ENCODE data around the gene SLC29A1.
A peak's percentile ranks its signal among the peaks of the same experiment; 100 is the strongest.

SLC29A1 gene

DNA sequence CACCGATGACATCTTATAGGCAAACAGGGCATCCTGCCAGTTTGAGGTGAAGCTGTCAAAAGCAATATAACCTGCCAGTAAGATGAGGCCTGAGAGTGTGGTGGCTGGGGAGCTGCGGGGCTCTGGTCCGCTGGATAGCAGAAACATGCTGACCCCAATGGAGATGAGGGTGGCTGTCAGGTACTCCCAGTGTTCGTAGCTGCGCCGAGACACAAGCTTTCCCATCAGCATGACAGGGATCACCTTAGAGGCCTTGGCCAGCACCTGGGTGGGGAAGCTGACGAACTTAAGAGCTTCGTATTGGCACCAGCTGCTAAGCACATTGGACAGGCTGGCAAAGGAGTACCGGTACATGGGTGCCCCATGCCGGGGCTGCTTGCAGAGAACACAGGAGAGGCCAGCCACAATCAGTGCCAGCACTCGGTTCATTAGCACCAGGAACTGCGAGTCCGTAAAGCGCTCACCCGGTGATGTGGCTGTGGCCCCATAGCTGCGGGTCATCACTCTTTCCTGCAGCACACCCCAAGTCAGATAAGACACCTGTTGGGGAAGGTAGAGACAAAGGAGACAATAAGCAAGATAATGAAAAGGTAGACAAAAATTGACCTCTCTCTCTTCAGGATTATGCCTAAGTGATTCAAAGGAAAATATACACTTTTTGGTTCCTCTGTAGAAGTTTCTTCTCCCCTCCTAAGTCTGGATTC lies 31.9 kb downstream of the SLC29A1 start:
- TF ChIP-seq, protein P1, sequence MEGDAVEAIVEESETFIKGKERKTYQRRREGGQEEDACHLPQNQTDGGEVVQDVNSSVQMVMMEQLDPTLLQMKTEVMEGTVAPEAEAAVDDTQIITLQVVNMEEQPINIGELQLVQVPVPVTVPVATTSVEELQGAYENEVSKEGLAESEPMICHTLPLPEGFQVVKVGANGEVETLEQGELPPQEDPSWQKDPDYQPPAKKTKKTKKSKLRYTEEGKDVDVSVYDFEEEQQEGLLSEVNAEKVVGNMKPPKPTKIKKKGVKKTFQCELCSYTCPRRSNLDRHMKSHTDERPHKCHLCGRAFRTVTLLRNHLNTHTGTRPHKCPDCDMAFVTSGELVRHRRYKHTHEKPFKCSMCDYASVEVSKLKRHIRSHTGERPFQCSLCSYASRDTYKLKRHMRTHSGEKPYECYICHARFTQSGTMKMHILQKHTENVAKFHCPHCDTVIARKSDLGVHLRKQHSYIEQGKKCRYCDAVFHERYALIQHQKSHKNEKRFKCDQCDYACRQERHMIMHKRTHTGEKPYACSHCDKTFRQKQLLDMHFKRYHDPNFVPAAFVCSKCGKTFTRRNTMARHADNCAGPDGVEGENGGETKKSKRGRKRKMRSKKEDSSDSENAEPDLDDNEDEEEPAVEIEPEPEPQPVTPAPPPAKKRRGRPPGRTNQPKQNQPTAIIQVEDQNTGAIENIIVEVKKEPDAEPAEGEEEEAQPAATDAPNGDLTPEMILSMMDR (IDR thresholded peaks at IDR 0.05; ENCODE audit: poor library complexity, severe bottlenecking) = no peak
- Histone ChIP-seq H3K4me1 (ENCODE audit: insufficient read depth, poor library complexity, severe bottlenecking) (peaks cover 7% of the 10 kb centered on the region), H3K4me3 (ENCODE audit: severe bottlenecking) (peak overlapping the region; percentile 80), H3K27me3 (ENCODE audit: insufficient read depth, poor library complexity, severe bottlenecking) (no peaks in the 10 kb centered on the region), H3K36me3 (ENCODE audit: low read depth) (peaks cover 59% of the 10 kb centered on the region), H3K27ac (ENCODE audit: poor library complexity, severe bottlenecking) (peak overlapping the region; percentile 81), H3K9me3 (ENCODE audit: severe bottlenecking) (no peaks in the 10 kb centered on the region)
- ATAC-seq (ENCODE audit: low read depth) (peak; percentile 11), DNase-seq (ENCODE audit: low spot score) (no peak)

DNA sequence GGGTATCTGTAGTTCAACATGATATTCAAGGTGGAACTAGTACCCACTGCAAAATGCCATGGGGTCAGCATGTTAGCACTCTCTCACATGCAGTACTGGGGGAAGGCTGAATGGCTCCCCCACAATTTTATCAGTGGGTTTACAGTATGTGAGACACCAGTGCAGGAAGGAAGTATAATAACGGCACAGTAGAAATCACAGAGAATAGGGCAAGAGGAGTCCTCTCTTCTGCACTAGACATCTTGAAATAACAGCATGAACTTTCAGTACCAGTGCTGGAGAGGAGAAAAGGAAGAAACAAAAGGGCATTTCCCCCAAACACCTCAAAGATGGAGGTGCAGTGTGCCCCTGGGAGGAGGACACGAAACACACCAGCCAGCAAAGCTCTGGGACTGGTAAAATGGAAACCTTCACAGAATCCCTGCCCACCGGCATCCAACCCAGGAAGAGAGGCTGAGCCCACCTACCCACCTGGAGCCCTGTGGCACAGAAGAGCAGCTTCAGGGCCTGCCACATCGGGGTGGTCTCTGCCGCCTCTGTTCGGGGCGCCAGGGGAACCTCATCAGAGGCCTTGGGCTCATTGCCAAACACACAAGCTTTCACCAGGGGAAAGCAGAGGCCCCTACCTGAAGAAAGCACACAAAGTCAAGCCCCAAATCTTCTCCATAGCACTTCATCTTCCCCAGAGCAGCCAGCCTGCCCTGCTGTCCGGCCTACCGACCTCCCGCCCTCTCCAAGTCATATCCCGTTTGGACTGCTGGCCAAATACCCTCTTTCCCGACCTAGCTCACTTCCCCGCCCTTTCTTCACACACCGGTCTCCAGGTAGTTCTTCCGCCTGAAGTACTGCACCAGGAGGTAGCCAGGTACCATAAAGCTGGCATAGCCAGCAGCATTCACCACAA lies 32.7 kb downstream of the SLC29A1 start:
- H3K9me3 ChIP-seq (ENCODE audit: severe bottlenecking) = no peaks in the 10 kb centered on the region
- H3K27ac ChIP-seq (ENCODE audit: poor library complexity, severe bottlenecking) = peak overlapping the region; percentile 81
- peaks cover 50% of the 10 kb centered on the region for H3K36me3 ChIP-seq (ENCODE audit: low read depth)
- DNase-seq (ENCODE audit: low spot score) (no peak), ATAC-seq (ENCODE audit: low read depth) (peak; percentile 7)
- H3K27me3 ChIP-seq (ENCODE audit: insufficient read depth, poor library complexity, severe bottlenecking) = no peaks in the 10 kb centered on the region
- TF ChIP-seq, protein P1 (IDR thresholded peaks at IDR 0.05; ENCODE audit: poor library complexity, severe bottlenecking) = no peak
- H3K4me1 ChIP-seq (ENCODE audit: insufficient read depth, poor library complexity, severe bottlenecking) = peaks cover 7% of the 10 kb centered on the region
- H3K4me3 ChIP-seq (ENCODE audit: severe bottlenecking) = peak overlapping the region; percentile 80

DNA sequence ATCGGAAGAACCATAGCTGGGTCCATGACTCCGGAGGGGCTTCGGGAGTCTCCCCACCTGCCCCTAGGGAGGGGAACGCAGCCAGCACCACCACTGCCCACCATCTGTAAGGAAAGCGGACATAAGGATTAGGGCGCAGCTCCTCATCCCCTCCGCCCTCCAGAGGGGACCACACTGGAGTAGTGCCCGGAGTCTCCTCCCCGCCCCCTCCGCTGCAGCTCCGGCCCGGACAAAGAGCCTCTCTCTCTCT lies 33.3 kb downstream of the SLC29A1 start:
- Histone ChIP-seq H3K27me3 (ENCODE audit: insufficient read depth, poor library complexity, severe bottlenecking) (no peaks in the 10 kb centered on the region), H3K4me1 (ENCODE audit: insufficient read depth, poor library complexity, severe bottlenecking) (peaks cover 7% of the 10 kb centered on the region), H3K36me3 (ENCODE audit: low read depth) (peaks cover 44% of the 10 kb centered on the region), H3K4me3 (ENCODE audit: severe bottlenecking) (peak overlapping the region; percentile 80), H3K9me3 (ENCODE audit: severe bottlenecking) (no peaks in the 10 kb centered on the region), H3K27ac (ENCODE audit: poor library complexity, severe bottlenecking) (peak overlapping the region; percentile 81)
- TF ChIP-seq, protein P1 (IDR thresholded peaks at IDR 0.05; ENCODE audit: poor library complexity, severe bottlenecking) = no peak
- DNase-seq (ENCODE audit: low spot score) (no peak), ATAC-seq (ENCODE audit: low read depth) (no peak)

DNA sequence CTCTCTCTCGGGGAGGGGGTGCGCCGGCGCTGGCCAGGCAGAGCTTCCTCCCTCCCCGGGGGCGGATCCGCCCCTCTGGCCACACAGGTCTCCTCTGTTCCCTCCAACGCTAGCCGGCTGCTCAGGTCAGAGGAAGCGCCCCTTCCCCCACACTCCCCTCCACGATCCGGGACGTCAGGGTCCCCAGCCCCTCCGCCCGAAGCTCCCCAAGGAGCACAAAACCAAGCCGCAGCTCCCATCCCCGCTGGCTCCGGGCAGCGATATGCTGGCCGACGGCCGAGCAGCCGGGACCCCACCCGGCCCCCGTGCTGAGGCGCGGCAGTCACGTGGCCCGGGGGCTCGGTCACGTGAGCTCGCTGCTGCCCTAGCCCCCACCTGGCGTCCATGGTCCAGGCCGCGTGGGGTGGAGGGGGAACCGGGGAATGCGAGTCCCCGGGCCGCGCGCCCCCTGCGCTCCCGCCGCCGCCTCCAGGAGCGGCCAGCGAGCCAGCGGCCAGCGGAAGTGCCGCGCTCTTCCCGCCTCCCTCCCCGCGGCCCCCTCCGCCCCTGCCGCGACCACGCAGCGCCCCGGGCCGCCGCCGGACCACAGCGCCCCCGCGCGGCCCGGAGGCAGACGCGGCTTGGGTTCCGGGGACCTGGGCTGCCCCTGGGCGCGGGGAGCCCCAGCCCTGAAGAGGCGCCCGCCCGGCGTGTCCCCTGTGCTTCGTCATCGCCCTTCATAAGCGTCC lies 33.8 kb downstream of the SLC29A1 start, which contains the start of gene SLC35B2:
Gene SLC35B2, minus strand, starts transcription at position 504 of the 728 bp plus-strand sequence. Its CDS starts 118 bp downstream, at position 386.
- TF ChIP-seq, protein P1 (IDR thresholded peaks at IDR 0.05; ENCODE audit: poor library complexity, severe bottlenecking) = peak; percentile 98
- Histone ChIP-seq H3K4me1 (ENCODE audit: insufficient read depth, poor library complexity, severe bottlenecking) (peaks cover 7% of the 10 kb centered on the region), H3K27me3 (ENCODE audit: insufficient read depth, poor library complexity, severe bottlenecking) (no peaks in the 10 kb centered on the region), H3K9me3 (ENCODE audit: severe bottlenecking) (no peaks in the 10 kb centered on the region), H3K36me3 (ENCODE audit: low read depth) (peaks cover 39% of the 10 kb centered on the region), H3K27ac (ENCODE audit: poor library complexity, severe bottlenecking) (peak within 1 kb of the TSS; percentile 81), H3K4me3 (ENCODE audit: severe bottlenecking) (peak within 1 kb of the TSS; percentile 80)
- ATAC-seq (ENCODE audit: low read depth) = peak; percentile 35
- no peak for DNase-seq (ENCODE audit: low spot score)
